ENCODE data around the gene BCAS1. TPM values are rescaled to one million over a fixed set of nuclear protein-coding genes. Genes with fewer than 3 reads are reported as not detected.

BCAS1 gene
- total and polyA plus RNA-seq, 10 of the 15 experiments (the other 5 are each of a cell fraction or from before 2014, with no cell fraction given) = 0.21 to 1.4 (median 0.55) TPM

DNA sequence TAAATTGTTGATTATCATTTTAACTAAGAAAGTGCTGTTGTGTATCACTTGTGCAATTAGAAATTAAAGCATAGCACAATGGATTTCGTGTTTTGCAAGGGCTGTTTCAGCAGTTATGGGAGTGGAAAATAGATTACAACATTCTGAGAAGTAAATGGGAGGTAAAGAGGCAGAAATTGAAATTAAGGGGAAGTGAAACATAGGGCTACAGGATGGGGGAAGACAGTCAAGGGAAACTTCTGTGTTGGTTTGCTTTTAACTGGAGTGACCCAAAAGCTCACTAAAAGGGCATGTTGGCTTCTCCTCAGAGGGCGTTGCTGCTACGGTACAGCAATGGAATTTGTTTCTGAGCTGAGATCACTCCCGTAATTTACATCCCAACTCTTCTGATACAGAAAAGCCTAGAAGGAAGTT lies 147.5 kb downstream of the BCAS1 start (continued):
- TF ChIP-seq MEF2A (IDR thresholded peaks at IDR 0.05; ENCODE audit: insufficient read depth, low read depth, low read length) (peak; percentile 56; the same call in 1 of the 2 replicates), POLR2AphosphoS2 (IDR thresholded peaks at IDR 0.05; ENCODE audit: low read depth, low read length) (no peak), SREBF1 (IDR thresholded peaks at IDR 0.05; ENCODE audit: low read length) (no peak), KDM1A (IDR thresholded peaks at IDR 0.05; ENCODE audit: borderline replicate concordance) (no peak), MTA2 (IDR thresholded peaks at IDR 0.05; ENCODE audit: low read depth) (peak; percentile 86), STAT3 (IDR thresholded peaks at IDR 0.05; ENCODE audit: low read depth, low read length) (peak; percentile 83; the same call in 1 of the 2 replicates), PAX8 (IDR thresholded peaks at IDR 0.05) (no peak), MYC (IDR thresholded peaks at IDR 0.05; ENCODE audit: insufficient read depth, insufficient read length, insufficient replicate concordance, low read length, severe bottlenecking) (no peak), FOS (IDR thresholded peaks at IDR 0.05; ENCODE audit: borderline replicate concordance, extremely low read depth, insufficient read length) (no peak)
- TF ChIP-seq, protein P1, sequence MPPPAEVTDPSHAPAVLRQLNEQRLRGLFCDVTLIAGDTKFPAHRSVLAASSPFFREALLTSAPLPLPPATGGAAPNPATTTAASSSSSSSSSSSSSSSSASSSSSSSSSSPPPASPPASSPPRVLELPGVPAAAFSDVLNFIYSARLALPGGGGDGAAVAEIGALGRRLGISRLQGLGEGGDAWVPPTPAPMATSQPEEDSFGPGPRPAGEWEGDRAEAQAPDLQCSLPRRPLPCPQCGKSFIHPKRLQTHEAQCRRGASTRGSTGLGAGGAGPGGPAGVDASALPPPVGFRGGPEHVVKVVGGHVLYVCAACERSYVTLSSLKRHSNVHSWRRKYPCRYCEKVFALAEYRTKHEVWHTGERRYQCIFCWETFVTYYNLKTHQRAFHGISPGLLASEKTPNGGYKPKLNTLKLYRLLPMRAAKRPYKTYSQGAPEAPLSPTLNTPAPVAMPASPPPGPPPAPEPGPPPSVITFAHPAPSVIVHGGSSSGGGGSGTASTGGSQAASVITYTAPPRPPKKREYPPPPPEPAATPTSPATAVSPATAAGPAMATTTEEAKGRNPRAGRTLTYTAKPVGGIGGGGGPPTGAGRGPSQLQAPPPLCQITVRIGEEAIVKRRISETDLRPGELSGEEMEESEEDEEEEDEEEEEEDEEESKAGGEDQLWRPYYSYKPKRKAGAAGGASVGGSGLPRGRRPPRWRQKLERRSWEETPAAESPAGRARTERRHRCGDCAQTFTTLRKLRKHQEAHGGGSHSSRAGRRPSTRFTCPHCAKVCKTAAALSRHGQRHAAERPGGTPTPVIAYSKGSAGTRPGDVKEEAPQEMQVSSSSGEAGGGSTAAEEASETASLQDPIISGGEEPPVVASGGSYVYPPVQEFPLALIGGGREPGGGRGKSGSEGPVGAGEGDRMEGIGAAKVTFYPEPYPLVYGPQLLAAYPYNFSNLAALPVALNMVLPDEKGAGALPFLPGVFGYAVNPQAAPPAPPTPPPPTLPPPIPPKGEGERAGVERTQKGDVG (CRISPR knock-in tag; IDR thresholded peaks at IDR 0.05) = no peak
- TF ChIP-seq, protein P2, sequence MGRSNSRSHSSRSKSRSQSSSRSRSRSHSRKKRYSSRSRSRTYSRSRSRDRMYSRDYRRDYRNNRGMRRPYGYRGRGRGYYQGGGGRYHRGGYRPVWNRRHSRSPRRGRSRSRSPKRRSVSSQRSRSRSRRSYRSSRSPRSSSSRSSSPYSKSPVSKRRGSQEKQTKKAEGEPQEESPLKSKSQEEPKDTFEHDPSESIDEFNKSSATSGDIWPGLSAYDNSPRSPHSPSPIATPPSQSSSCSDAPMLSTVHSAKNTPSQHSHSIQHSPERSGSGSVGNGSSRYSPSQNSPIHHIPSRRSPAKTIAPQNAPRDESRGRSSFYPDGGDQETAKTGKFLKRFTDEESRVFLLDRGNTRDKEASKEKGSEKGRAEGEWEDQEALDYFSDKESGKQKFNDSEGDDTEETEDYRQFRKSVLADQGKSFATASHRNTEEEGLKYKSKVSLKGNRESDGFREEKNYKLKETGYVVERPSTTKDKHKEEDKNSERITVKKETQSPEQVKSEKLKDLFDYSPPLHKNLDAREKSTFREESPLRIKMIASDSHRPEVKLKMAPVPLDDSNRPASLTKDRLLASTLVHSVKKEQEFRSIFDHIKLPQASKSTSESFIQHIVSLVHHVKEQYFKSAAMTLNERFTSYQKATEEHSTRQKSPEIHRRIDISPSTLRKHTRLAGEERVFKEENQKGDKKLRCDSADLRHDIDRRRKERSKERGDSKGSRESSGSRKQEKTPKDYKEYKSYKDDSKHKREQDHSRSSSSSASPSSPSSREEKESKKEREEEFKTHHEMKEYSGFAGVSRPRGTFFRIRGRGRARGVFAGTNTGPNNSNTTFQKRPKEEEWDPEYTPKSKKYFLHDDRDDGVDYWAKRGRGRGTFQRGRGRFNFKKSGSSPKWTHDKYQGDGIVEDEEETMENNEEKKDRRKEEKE (IDR thresholded peaks at IDR 0.05) = no peak
- TF ChIP-seq, protein P3, sequence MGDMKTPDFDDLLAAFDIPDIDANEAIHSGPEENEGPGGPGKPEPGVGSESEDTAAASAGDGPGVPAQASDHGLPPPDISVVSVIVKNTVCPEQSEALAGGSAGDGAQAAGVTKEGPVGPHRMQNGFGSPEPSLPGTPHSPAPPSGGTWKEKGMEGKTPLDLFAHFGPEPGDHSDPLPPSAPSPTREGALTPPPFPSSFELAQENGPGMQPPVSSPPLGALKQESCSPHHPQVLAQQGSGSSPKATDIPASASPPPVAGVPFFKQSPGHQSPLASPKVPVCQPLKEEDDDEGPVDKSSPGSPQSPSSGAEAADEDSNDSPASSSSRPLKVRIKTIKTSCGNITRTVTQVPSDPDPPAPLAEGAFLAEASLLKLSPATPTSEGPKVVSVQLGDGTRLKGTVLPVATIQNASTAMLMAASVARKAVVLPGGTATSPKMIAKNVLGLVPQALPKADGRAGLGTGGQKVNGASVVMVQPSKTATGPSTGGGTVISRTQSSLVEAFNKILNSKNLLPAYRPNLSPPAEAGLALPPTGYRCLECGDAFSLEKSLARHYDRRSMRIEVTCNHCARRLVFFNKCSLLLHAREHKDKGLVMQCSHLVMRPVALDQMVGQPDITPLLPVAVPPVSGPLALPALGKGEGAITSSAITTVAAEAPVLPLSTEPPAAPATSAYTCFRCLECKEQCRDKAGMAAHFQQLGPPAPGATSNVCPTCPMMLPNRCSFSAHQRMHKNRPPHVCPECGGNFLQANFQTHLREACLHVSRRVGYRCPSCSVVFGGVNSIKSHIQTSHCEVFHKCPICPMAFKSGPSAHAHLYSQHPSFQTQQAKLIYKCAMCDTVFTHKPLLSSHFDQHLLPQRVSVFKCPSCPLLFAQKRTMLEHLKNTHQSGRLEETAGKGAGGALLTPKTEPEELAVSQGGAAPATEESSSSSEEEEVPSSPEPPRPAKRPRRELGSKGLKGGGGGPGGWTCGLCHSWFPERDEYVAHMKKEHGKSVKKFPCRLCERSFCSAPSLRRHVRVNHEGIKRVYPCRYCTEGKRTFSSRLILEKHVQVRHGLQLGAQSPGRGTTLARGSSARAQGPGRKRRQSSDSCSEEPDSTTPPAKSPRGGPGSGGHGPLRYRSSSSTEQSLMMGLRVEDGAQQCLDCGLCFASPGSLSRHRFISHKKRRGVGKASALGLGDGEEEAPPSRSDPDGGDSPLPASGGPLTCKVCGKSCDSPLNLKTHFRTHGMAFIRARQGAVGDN (IDR thresholded peaks at IDR 0.05) = peak; percentile 83
- TF ChIP-seq, protein P4, sequence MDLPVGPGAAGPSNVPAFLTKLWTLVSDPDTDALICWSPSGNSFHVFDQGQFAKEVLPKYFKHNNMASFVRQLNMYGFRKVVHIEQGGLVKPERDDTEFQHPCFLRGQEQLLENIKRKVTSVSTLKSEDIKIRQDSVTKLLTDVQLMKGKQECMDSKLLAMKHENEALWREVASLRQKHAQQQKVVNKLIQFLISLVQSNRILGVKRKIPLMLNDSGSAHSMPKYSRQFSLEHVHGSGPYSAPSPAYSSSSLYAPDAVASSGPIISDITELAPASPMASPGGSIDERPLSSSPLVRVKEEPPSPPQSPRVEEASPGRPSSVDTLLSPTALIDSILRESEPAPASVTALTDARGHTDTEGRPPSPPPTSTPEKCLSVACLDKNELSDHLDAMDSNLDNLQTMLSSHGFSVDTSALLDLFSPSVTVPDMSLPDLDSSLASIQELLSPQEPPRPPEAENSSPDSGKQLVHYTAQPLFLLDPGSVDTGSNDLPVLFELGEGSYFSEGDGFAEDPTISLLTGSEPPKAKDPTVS (IDR thresholded peaks at IDR 0.05; ENCODE audit: low read depth, low read length) = no peak
- TF ChIP-seq, protein P5, sequence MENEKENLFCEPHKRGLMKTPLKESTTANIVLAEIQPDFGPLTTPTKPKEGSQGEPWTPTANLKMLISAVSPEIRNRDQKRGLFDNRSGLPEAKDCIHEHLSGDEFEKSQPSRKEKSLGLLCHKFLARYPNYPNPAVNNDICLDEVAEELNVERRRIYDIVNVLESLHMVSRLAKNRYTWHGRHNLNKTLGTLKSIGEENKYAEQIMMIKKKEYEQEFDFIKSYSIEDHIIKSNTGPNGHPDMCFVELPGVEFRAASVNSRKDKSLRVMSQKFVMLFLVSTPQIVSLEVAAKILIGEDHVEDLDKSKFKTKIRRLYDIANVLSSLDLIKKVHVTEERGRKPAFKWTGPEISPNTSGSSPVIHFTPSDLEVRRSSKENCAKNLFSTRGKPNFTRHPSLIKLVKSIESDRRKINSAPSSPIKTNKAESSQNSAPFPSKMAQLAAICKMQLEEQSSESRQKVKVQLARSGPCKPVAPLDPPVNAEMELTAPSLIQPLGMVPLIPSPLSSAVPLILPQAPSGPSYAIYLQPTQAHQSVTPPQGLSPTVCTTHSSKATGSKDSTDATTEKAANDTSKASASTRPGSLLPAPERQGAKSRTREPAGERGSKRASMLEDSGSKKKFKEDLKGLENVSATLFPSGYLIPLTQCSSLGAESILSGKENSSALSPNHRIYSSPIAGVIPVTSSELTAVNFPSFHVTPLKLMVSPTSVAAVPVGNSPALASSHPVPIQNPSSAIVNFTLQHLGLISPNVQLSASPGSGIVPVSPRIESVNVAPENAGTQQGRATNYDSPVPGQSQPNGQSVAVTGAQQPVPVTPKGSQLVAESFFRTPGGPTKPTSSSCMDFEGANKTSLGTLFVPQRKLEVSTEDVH (IDR thresholded peaks at IDR 0.05; ENCODE audit: low read depth, partially characterized antibody) = no peak
